Gastroesophageal sphincter (tissue), 4 donors: ENCODE measurements around the gene LEFTY2. TPM values are rescaled to one million over a fixed set of nuclear protein-coding genes. Genes with fewer than 3 reads are reported as not detected.
"Not testable (repeated sequence)": the region's sequence is repeated elsewhere in the genome, so short reads cannot be mapped to it uniquely, and the experiment has no call there.

Source experiments
- ATAC-seq: fragments of 150-250 bp; one replicate; pipeline ENCODE4 v1.9.1; 2016; ENCODE audit warnings: mild to moderate bottlenecking, moderate library complexity
- H3K27ac ChIP-seq, 4 donors: fragments of 200-600 bp; sonication (generic) in 3 of 4; 1 replicate in 3 of 4; 2 replicates in 1 of 4; pipeline ENCODE4 v1.5.1; 2016 to 2019
- H3K27me3 ChIP-seq: fragments of 200-600 bp; sonication (generic); one replicate; pipeline ENCODE4 v1.5.1; 2019
- H3K36me3 ChIP-seq, 2 donors: fragments of 200-600 bp; sonication (generic); one replicate each; pipeline ENCODE4 v1.5.1; 2019; ENCODE audit warnings: control low read depth in 1 of 2
- H3K4me1 ChIP-seq, 3 donors: fragments of 200-600 bp; sonication (generic); 1 replicate in 2 of 3; 2 replicates in 1 of 3; pipeline ENCODE4 v1.5.1; 2016 to 2019; ENCODE audit warnings: control low read depth in 2 of 3
- H3K4me3 ChIP-seq, 2 donors: fragments of 200-600 bp; sonication (generic); one replicate each; pipeline ENCODE4 v1.5.1; 2019; ENCODE audit warnings: mild to moderate bottlenecking in 1 of 2, moderate library complexity in 1 of 2
- H3K9me3 ChIP-seq, 3 donors: fragments of 200-600 bp; sonication (generic); one replicate each; pipeline ENCODE4 v1.5.1; 2017 to 2019; ENCODE audit warnings: control low read depth in 2 of 3
- EP300 ChIP-seq: sonication (generic); formaldehyde crosslinking; IDR thresholded peaks from one replicate; pipeline ENCODE4 v1.6.1; 2017; ENCODE audit warnings: antibody characterized with exemption, mild to moderate bottlenecking
- POLR2A ChIP-seq, 2 donors: fragments of 450-650 bp; IDR thresholded peaks; one replicate each; pipeline ENCODE4 v1.6.1; 2017; ENCODE audit warnings: antibody characterized with exemption in 2 of 2, mild to moderate bottlenecking in 2 of 2, moderate library complexity in 1 of 2
- POLR2AphosphoS5 ChIP-seq: sonication (generic); formaldehyde crosslinking; IDR thresholded peaks from one replicate; pipeline ENCODE4 v1.6.1; 2017; ENCODE audit warnings: antibody characterized with exemption
- WGBS, 2 donors: methylation state at CpG; one replicate each; pipeline ENCODE4 v1.1.5; 2018; ENCODE audit warnings: low coverage in 1 of 2; 5-methylcytosine and 5-hydroxymethylcytosine counted together
- small RNA-seq, 4 donors: library from RNA; depleted of rRNA; stranded (forward); fragments of <200 nt; gene quantifications; one replicate each; pipeline ENCODE3, GENCODE V24; 2016
- total RNA-seq, 4 donors: library from RNA; depleted of rRNA; stranded (reverse); fragments of >200 nt; gene quantifications; one replicate each; pipeline ENCODE4 v1.1.0, GENCODE V29; 2016
- TF ChIP-seq, protein P1 (sequence below), 4 experiments: fragments of 200-600 bp in 2 of 4; fragments of 450-650 bp in 2 of 4; sonication (generic) in 1 of 4; IDR thresholded peaks; one replicate each; pipeline ENCODE4 v1.5.1; 2017 to 2019; ENCODE audit warnings: antibody characterized with exemption in 4 of 4, mild to moderate bottlenecking in 2 of 4, moderate library complexity in 2 of 4

Gene LEFTY2
- total RNA-seq, 4 donors from 2014 or later, result 1.1 TPM; not detected in 3

DNA sequence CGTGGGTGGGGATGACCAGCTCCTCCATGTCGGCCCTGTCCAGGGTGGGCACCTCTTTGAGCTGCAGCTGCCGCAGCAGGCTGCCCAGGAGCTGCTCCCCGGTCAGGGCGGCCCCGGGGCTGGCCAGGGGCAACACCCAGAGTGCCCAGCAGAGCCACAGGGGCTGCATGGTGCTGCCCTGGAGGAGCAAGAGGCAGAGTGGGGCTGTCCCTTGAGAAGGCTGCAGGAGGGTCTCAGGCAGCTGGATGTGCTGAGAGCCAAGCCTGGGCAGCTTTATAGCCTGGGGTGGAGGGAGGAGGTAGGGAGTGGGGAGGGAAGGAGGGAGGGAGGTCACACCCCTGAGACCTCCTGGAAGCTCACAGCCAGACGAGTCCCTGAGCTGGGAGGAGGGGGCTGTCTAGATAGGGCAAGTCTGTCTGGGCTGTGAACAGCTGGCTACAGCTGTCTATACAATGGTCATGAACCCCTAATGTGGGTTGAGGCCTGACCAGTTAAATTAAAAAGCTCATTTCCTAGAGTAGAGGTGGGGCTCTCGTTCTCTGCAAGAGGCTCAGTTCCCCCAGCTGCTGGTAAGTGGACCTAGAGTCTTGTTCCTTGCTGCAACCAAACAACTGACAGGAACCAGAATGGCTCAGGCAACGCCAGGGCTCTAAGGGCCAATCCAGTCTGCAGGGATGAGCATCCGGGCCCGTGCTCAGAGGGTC lies 52.0 kb downstream of the LEFTY2 start, which contains the start of gene LEFTY1:
Gene LEFTY1 (minus strand): TSS at position 249 of the 704 bp plus-strand sequence. CDS start 80 bp downstream, at position 169.
- Histone ChIP-seq H3K36me3 (no peaks in the 10 kb centered on the region), H3K27me3 (peaks cover 14% of the 10 kb centered on the region), H3K27ac (no peak within 1 kb of the TSS), H3K4me3 (no peak within 1 kb of the TSS), H3K9me3 (no peaks in the 10 kb centered on the region), H3K4me1 (peaks cover 0 to 6% (median 0%) of the 10 kb centered on the region in 3 donors)
- no peak for ATAC-seq
- TF ChIP-seq POLR2AphosphoS5, result no peak
- 38% methylated on average over 2 of the region's 11 CpGs; no CpG with 5 or more reads in 1 of the 2 donors for WGBS, 2 donors

DNA sequence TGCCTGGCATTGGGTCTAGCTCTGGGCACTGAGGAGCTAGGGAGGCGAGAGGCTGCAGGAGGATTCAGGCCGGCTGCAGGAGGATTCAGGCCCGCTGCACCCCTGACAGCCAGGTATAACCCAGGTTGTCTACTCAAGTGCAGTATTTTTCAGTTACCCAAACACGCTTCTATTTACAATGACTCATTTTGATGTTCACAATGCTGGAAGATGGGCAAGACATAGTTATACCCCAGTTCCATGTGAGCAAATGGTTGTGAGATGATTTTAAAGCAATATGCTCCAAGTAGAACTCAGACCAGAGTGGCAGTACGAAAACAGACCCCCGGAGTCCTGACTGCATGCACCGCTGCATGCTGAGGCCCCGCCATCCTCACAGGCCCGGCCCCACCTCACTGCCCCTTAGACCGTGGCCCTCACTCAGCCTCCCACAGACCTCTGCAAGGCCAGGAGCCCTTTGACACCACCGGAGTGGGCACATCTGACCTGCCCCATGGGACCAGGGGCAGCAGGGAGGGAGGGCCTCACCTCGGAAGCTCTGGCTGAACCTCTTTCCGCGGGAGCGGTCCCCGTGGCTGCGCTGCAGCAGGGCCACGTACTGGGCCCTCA lies 52.6 kb downstream of the LEFTY2 start:
- TF ChIP-seq POLR2A (IDR thresholded peaks at IDR 0.05) (no peak), POLR2AphosphoS5 (no peak), EP300 (no peak)
- TF ChIP-seq, protein P1, sequence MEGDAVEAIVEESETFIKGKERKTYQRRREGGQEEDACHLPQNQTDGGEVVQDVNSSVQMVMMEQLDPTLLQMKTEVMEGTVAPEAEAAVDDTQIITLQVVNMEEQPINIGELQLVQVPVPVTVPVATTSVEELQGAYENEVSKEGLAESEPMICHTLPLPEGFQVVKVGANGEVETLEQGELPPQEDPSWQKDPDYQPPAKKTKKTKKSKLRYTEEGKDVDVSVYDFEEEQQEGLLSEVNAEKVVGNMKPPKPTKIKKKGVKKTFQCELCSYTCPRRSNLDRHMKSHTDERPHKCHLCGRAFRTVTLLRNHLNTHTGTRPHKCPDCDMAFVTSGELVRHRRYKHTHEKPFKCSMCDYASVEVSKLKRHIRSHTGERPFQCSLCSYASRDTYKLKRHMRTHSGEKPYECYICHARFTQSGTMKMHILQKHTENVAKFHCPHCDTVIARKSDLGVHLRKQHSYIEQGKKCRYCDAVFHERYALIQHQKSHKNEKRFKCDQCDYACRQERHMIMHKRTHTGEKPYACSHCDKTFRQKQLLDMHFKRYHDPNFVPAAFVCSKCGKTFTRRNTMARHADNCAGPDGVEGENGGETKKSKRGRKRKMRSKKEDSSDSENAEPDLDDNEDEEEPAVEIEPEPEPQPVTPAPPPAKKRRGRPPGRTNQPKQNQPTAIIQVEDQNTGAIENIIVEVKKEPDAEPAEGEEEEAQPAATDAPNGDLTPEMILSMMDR (IDR thresholded peaks at IDR 0.05), result no peak
- H3K36me3 ChIP-seq, result no peaks in the 10 kb centered on the region
- H3K27ac ChIP-seq, result no peak overlapping the region
- H3K4me1 ChIP-seq, result peaks cover 0 to 11% (median 0%) of the 10 kb centered on the region in 3 donors
- H3K9me3 ChIP-seq, result no peaks in the 10 kb centered on the region
- H3K27me3 ChIP-seq, result peaks cover 14% of the 10 kb centered on the region
- no peak overlapping the region for H3K4me3 ChIP-seq
- no peak for ATAC-seq
- 83% methylated on average over 6 of the region's 18 CpGs; no CpG with 5 or more reads in 1 of the 2 donors for WGBS, 2 donors

DNA sequence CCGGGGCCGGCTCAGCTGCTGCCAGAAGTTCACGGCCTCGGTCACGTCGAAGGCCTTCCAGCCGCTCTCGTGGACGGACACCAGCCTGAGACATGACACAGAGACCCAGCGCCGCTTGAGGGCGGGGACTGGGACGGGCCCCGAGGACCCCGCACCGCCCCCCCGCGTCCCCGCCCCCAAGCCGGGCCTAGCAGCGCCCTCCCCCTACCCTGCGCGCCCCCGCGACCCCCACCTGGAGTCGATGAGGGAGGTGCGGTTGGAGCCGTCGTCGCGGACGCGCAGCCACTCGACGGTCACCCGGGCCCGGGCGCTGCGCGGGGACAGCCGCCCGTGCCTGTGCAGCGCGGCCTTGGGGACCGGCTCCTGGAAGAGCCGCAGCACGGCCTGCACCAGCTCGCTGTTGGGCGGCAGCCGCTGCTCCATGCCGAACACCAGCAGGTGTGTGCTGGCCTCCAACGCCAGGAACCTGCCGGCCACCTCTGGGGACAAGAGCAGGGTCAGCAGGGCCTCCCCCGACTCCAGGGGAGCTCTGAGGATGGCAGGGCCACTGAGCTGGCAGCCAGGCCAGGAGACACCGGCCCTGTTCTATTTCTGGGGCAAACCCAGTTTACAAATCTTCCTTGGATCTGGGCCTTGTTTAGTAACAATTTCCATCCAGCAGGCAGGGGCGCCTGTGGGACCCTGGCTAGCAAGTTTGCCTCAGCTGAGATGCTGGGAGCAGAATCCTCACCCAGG lies 53.3 kb downstream of the LEFTY2 start:
- no CpG with 5 or more reads among the region's 56 CpGs for WGBS, 2 donors
- peaks cover 14% of the 10 kb centered on the region for H3K27me3 ChIP-seq
- H3K4me3 ChIP-seq, H3K9me3 ChIP-seq, ATAC-seq, H3K27ac ChIP-seq, H3K36me3 ChIP-seq: not testable (repeated sequence)
- H3K4me1 ChIP-seq, result peaks cover 0 to 16% (median 0%) of the 10 kb centered on the region in 3 donors

DNA sequence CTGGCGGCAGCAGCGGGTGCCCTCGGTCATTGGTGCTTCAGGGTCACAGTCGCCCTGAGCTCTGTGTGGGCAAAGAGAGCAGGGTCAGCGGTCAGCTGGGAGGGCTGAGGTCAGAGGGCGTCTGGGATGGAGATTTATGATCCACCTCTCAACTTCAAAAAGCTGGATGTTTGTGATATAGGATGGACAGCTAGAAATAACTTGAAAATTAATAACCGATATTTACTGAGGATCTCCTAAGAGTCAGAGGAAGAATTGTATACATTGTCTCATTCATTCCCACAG lies 54.0 kb downstream of the LEFTY2 start:
- Histone ChIP-seq H3K36me3 (no peaks in the 10 kb centered on the region), H3K4me1 (peaks cover 0 to 16% (median 0%) of the 10 kb centered on the region in 3 donors), H3K4me3 (no peak overlapping the region), H3K27me3 (peaks cover 14% of the 10 kb centered on the region), H3K27ac (no peak overlapping the region), H3K9me3 (no peaks in the 10 kb centered on the region)
- no peak for ATAC-seq
- no peak for TF ChIP-seq POLR2AphosphoS5
- TF ChIP-seq, protein P1 (IDR thresholded peaks at IDR 0.05), result no peak
- TF ChIP-seq POLR2A (IDR thresholded peaks at IDR 0.05), result no peak
- no peak for TF ChIP-seq EP300
- 81 to 91% methylated on average over 1 to 2 of the region's 7 CpGs for WGBS, 2 donors

Small RNAs within 50 kb of the gene (small RNA-seq; reads per million reads assigned to genes)
- gene AL117348.1 (0 reads per million in 4 donors), gene NDUFA3P3 (0 reads per million in 4 donors)

Other genes with a start within 250 kb of the LEFTY2 start
- gene SRP9, start 163.4 kb downstream of the LEFTY2 start, total RNA-seq, result 100 to 1,000 TPM; 146 to 260 (median 216) TPM
- gene EPHX1, start 131.1 kb downstream of the LEFTY2 start, total RNA-seq, result 100 to 1,000 TPM in 3 of 4 donors, 10 to 100 TPM in 1; 74.0 to 133 (median 101) TPM
- gene TMEM63A, start 58.8 kb downstream of the LEFTY2 start, total RNA-seq, result 10 to 100 TPM; 10.9 to 55.9 (median 23.8) TPM
- 1 to 10 TPM in 1 of 4 donors, under 1 TPM in 1, not detected in 2; 0.35 to 1.4 TPM for gene LEFTY1, start 52.1 kb downstream of the LEFTY2 start, total RNA-seq
- gene PYCR2, start 17.0 kb downstream of the LEFTY2 start, total RNA-seq, result 10 to 100 TPM; 43.6 to 65.5 (median 50.6) TPM
- gene SDE2, start 58.1 kb upstream of the LEFTY2 start, total RNA-seq, result 10 to 100 TPM; 15.9 to 23.2 (median 21.2) TPM
- 100 to 1,000 TPM; 309 to 383 (median 364) TPM for gene H3-3A, start 121.5 kb upstream of the LEFTY2 start, total RNA-seq
- 10 to 100 TPM; 30.0 to 48.8 (median 34.3) TPM for gene ACBD3, start 245.5 kb upstream of the LEFTY2 start, total RNA-seq